Transverse colon (tissue), 4 donors: ENCODE data around the gene XPC. TPM values are rescaled to one million over a fixed set of nuclear protein-coding genes. Genes with fewer than 3 reads are reported as not detected.

ENCODE experiments used
- DNase-seq: peaks from one replicate; pipeline ENCODE4 v3.0.0-alpha.2; 2019
- H3K27ac ChIP-seq, 4 donors: fragments of 200-600 bp; sonication (generic); 2 replicates each; pipeline ENCODE4 v1.5.1; 2016 to 2018; ENCODE audit warnings: inconsistent platforms in 4 of 4
- H3K27me3 ChIP-seq: fragments of 200-600 bp; sonication (generic); 2 replicates; pipeline ENCODE4 v1.5.1; 2017; ENCODE audit warnings: inconsistent platforms
- H3K36me3 ChIP-seq, 4 donors: fragments of 200-600 bp; sonication (generic); 2 replicates each; pipeline ENCODE4 v1.5.1; 2017 to 2019; ENCODE audit warnings: inconsistent platforms in 4 of 4
- H3K4me1 ChIP-seq, 4 donors: fragments of 200-600 bp; sonication (generic); 2 replicates each; pipeline ENCODE4 v1.5.1; 2017 to 2020; ENCODE audit warnings: inconsistent platforms in 4 of 4
- H3K4me3 ChIP-seq, 4 donors: fragments of 200-600 bp; sonication (generic); 1 replicate in 1 of 4; 2 replicates in 3 of 4; pipeline versions ENCODE4 v1.5.1 to v1.6.1; 2017 to 2019; ENCODE audit warnings: inconsistent platforms in 4 of 4
- H3K9me3 ChIP-seq, 2 donors: fragments of 200-600 bp; sonication (generic); 2 replicates each; pipeline ENCODE4 v1.5.1; 2017 to 2019; ENCODE audit warnings: inconsistent platforms in 2 of 2
- EP300 ChIP-seq: sonication (generic); formaldehyde crosslinking; IDR thresholded peaks from one replicate; pipeline ENCODE4 v1.6.1; 2017; ENCODE audit warnings: antibody characterized with exemption, low read depth
- POLR2A ChIP-seq: fragments of 450-650 bp; IDR thresholded peaks from one replicate; pipeline ENCODE4 v1.6.1; 2016; ENCODE audit warnings: antibody characterized with exemption, mild to moderate bottlenecking, moderate library complexity
- POLR2AphosphoS5 ChIP-seq, 3 donors: sonication (generic); formaldehyde crosslinking; IDR thresholded peaks; one replicate each; pipeline ENCODE4 v1.6.1; 2016; ENCODE audit warnings: antibody characterized with exemption in 3 of 3
- WGBS, 2 donors: methylation state at CpG; one replicate each; pipeline ENCODE4 v1.1.5; 2018; ENCODE audit warnings: low coverage in 1 of 2; 5-methylcytosine and 5-hydroxymethylcytosine counted together
- in situ Hi-C, 4 donors: fragments of 200-750 bp; cut with MboI; loops; one replicate each; pipeline versions ENCODE4 v1.15.0 to v1.15.1; 2017; ENCODE audit warnings: low sequenced_read_pairs in 3 of 4, low pct_ligation_motif_present in 1 of 4, low pct_unique_long_range_greater_than_20kb in 1 of 4
- intact Hi-C: fragments of 100-400 bp; cut with DNase I; formaldehyde crosslinking; loops from one replicate; pipeline ENCODE4 v1.15.1; 2023; ENCODE audit warnings: low total_unique reads
- total RNA-seq, 4 donors: library from RNA; depleted of rRNA; stranded (reverse); fragments of >200 nt; gene quantifications; one replicate each; pipeline ENCODE4 v1.1.0, GENCODE V29; 2016
- TF ChIP-seq, protein P1 (sequence below), 5 experiments: fragments of 200-600 bp in 3 of 5; fragments of 450-650 bp in 2 of 5; sonication (generic) in 3 of 5; IDR thresholded peaks; 1 replicate in 2 of 5; 2 replicates in 3 of 5; pipeline ENCODE4 v1.5.1; 2016 to 2017; ENCODE audit warnings: antibody characterized with exemption in 5 of 5, inconsistent platforms in 3 of 5, mild to moderate bottlenecking in 2 of 5, moderate library complexity in 1 of 5

The XPC gene
- total RNA-seq, 4 donors from 2014 or later: 30.7 to 287 (median 46.6) TPM

DNA sequence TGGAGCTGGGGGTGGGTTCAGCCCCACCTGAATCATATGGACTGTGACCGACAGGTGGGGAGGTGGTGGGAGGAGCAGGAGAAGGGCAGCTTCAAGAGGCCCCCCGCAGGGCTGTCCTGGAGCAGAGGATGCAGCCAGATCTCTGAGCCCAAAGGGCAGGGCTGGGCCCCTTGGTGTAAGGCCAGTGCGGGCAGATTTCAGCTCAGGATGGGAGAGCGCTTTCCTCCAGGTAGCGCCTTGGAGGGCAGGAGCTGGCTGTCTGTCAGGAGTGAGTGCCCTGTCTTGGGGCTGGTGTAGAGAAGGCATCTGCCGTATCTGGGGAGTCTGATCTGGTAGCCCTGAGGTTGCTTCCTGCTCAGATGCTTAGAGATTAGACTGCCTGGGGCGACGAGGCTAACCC is 46.3 kb downstream of the XPC start:
- H3K36me3 ChIP-seq: peaks cover 0 to 63% (median 23%) of the 10 kb centered on the region in 4 donors
- H3K27ac ChIP-seq: no peak overlapping the region
- intact Hi-C loops (no loop called here), in situ Hi-C loops (no loop called here)
- no peak for DNase-seq
- no peaks in the 10 kb centered on the region for H3K27me3 ChIP-seq
- TF ChIP-seq POLR2A (no peak), EP300 (no peak), POLR2AphosphoS5 (IDR thresholded peaks at IDR 0.05) (no peak)
- TF ChIP-seq, protein P1, sequence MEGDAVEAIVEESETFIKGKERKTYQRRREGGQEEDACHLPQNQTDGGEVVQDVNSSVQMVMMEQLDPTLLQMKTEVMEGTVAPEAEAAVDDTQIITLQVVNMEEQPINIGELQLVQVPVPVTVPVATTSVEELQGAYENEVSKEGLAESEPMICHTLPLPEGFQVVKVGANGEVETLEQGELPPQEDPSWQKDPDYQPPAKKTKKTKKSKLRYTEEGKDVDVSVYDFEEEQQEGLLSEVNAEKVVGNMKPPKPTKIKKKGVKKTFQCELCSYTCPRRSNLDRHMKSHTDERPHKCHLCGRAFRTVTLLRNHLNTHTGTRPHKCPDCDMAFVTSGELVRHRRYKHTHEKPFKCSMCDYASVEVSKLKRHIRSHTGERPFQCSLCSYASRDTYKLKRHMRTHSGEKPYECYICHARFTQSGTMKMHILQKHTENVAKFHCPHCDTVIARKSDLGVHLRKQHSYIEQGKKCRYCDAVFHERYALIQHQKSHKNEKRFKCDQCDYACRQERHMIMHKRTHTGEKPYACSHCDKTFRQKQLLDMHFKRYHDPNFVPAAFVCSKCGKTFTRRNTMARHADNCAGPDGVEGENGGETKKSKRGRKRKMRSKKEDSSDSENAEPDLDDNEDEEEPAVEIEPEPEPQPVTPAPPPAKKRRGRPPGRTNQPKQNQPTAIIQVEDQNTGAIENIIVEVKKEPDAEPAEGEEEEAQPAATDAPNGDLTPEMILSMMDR (IDR thresholded peaks at IDR 0.05): no peak
- no peaks in the 10 kb centered on the region for H3K9me3 ChIP-seq
- WGBS, 2 donors: 92% methylated on average over 7 of the region's 8 CpGs; no CpG with 5 or more reads in 1 of the 2 donors
- no peak overlapping the region for H3K4me3 ChIP-seq
- peaks cover 0 to 23% (median 10%) of the 10 kb centered on the region in 4 donors for H3K4me1 ChIP-seq

DNA sequence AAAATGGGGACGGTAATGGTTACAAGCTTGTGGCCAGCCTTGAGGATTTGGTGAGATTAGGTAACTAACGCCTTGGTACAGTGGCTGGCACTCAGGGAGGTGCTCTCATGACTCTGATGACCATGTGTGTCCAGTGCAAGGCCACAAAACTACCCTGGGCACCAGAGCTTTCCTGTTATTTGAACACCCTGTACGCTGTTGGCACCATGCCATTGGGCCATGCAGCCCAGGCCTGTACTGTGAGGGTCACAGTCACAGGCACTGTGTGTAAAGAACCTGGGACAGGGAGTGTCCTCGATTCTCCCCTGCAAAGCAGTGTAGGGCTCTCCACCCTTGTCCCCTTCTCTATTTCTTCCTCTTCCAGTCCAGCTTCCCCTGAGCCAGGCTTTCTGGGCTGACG is 47.3 kb downstream of the XPC start:
- peaks cover 0 to 63% (median 23%) of the 10 kb centered on the region in 4 donors for H3K36me3 ChIP-seq
- intact Hi-C loops (no loop called here), in situ Hi-C loops (no loop called here)
- H3K27me3 ChIP-seq: no peaks in the 10 kb centered on the region
- no peak overlapping the region for H3K4me3 ChIP-seq
- 85 to 92% methylated on average over 2 to 5 of the region's 5 CpGs for WGBS, 2 donors
- no peaks in the 10 kb centered on the region for H3K9me3 ChIP-seq
- no peak overlapping the region for H3K27ac ChIP-seq
- TF ChIP-seq EP300: no peak
- no peak for TF ChIP-seq POLR2A
- TF ChIP-seq, protein P1 (IDR thresholded peaks at IDR 0.05): no peak
- TF ChIP-seq POLR2AphosphoS5 (IDR thresholded peaks at IDR 0.05): no peak
- H3K4me1 ChIP-seq: peaks cover 8 to 28% (median 20%) of the 10 kb centered on the region in 4 donors
- DNase-seq: no peak

DNA sequence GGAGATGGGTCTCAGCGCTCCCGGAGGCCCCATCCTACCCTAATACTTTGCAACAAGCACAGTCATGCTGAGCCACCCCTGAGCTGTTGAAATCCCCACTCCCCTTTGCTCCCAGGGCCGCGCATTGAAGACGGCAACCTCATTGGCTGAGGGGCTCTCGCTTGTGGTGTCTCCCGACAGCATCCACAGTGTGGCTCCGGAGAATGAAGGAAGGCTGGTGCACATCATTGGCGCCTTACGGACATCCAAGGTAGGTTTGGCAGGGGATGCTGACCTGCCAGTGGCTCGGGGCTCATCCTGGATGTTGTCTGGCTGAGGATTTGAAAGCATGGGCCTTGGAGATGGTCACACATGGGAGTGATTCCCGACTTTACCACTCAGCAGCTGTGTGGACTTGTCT is 47.7 kb downstream of the XPC start:
- in situ Hi-C loops: no loop called here
- intact Hi-C loops: no loop called here
- 91% methylated on average over 12 of the region's 12 CpGs; no CpG with 5 or more reads in 1 of the 2 donors for WGBS, 2 donors
- DNase-seq: no peak
- H3K36me3 ChIP-seq: peaks cover 0 to 63% (median 21%) of the 10 kb centered on the region in 4 donors
- H3K4me1 ChIP-seq: peaks cover 11 to 31% (median 24%) of the 10 kb centered on the region in 4 donors
- H3K4me3 ChIP-seq: no peak overlapping the region
- H3K27ac ChIP-seq: no peak overlapping the region
- H3K27me3 ChIP-seq: no peaks in the 10 kb centered on the region
- no peak for TF ChIP-seq POLR2A
- TF ChIP-seq, protein P1 (IDR thresholded peaks at IDR 0.05): no peak
- no peak for TF ChIP-seq EP300
- no peak for TF ChIP-seq POLR2AphosphoS5 (IDR thresholded peaks at IDR 0.05)
- H3K9me3 ChIP-seq: no peaks in the 10 kb centered on the region

DNA sequence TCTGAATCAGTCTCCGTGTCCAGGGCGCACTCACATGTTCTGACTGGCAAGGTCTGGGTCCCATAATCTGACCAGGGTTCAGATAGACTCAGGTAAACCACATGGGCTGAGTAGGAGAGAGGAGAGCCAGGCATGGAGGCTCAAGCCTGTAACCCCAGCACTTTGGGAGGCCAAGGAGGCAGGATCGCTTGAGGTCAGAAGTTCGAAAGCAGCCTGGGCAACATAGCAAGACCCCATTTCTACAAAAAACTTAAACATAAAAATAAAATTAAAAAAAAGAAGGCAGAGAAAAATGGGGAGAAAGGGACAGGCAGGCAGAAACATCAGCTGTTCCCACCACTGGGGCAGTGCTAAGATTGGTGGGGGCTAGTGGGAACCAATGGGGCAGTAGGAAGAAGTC is 48.2 kb downstream of the XPC start:
- WGBS, 2 donors: 95% methylated on average over 4 of the region's 4 CpGs; no CpG with 5 or more reads in 1 of the 2 donors
- H3K27ac ChIP-seq: no peak overlapping the region
- DNase-seq: no peak
- no peak for TF ChIP-seq POLR2A
- TF ChIP-seq, protein P1 (IDR thresholded peaks at IDR 0.05): no peak
- TF ChIP-seq EP300: no peak
- TF ChIP-seq POLR2AphosphoS5 (IDR thresholded peaks at IDR 0.05): no peak
- intact Hi-C loops: no loop called here
- peaks cover 0 to 59% (median 18%) of the 10 kb centered on the region in 4 donors for H3K36me3 ChIP-seq
- in situ Hi-C loops: no loop called here
- H3K4me3 ChIP-seq: no peak overlapping the region
- peaks cover 11 to 31% (median 25%) of the 10 kb centered on the region in 4 donors for H3K4me1 ChIP-seq
- H3K27me3 ChIP-seq: no peaks in the 10 kb centered on the region
- no peaks in the 10 kb centered on the region for H3K9me3 ChIP-seq
